HG02943 (cell line): ENCODE results near the gene TBC1D17.
A peak's percentile ranks its signal among the peaks of the same experiment; 100 is the strongest.

Source experiments
- ATAC-seq: cut with Tn5 transposase; IDR thresholded peaks from one replicate; pipeline ENCODE4 v1.9.1; 2021; ENCODE audit warnings: mild to moderate bottlenecking, low read depth, moderate library complexity; ENCODE audit not compliant: unreplicated experiment

Gene TBC1D17

GRCh38 chr19:49859682-49860335, 17.7 kb upstream of the TBC1D17 start:
- no peak for ATAC-seq

DNA sequence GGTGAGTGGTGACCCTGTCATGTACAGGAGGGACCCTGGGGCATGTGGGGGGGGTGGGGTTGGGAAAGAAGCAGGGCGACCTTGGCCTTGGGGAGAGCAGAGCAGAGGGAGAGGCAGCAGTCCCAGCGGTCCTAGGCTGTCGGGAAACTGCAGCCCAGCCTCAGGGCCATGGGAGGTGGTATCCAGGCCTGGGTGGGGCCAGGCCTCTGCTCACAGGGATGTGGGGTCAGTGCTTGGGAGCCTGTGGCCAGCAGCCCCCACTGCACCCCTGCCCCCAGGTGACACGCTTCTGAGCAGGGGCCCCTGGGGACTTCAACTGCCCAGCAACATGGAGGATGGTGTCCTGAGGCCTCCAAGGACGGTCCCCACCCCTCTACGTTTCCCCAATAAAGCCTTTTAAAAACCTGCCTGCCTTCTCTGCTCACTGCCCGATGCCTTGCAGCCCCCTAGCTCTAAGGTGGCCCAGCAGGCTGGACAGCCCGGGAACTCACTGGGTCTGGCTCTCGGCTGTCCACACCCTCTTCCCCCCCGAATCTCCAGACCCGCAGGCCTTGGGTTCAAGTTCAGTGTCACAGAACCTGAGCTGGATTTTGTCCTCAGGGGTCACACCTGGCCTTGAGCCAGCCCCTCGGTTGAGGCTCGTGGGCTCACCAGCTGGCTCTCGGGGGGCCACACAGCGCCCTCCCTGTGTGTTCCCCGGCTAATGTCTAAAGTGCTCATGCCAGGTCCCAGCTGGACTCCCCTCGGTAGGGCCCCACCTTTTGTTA, 17.0 kb upstream of the TBC1D17 start:
- no peak for ATAC-seq

GRCh38 chr19:49861107-49861506, 16.4 kb upstream of the TBC1D17 start:
- no peak for ATAC-seq

DNA sequence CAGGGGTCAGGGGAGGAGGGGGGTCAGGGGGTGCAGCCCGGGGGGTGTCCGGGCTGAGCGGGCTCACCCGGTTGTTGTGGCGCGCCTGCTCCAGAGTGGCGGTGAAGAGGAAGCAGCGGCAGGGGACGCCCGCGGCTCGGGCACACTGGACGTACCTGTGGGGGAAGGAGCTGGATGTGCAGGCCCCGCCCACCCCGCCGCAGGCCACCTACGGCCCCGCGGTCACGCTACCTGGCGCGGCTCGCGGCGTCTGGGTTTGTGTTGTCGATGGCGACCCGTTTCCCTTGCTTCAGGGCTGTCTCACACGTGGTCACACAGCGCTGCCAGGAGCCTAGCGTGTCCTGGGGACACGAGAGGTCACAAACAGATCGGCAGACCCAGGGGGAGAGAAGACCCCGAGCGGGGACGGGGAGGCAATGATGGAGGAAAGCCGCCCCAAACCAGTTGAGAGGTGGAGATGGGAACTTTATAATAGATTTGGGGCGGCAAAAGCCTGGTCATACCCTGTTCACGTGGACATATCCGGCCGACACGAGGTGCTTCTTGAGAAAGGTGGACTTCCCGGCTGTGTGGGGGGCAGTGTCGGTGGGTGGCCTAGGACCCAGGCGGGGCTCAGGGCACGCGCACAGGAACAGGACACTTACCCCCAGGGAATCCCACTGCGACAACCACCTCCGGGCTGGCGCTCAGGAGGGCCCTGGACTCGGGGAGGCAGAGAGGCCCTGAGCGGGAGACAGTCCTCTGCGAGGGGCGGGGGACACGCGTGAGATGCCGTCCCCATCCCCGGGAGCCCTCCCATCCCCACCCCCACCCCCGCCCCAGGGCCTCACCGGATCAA, 15.7 kb upstream of the TBC1D17 start:
- no peak for ATAC-seq

- no peak for ATAC-seq
Measured at GRCh38 chr19:49862391-49863253, 14.9 kb upstream of the TBC1D17 start.

DNA sequence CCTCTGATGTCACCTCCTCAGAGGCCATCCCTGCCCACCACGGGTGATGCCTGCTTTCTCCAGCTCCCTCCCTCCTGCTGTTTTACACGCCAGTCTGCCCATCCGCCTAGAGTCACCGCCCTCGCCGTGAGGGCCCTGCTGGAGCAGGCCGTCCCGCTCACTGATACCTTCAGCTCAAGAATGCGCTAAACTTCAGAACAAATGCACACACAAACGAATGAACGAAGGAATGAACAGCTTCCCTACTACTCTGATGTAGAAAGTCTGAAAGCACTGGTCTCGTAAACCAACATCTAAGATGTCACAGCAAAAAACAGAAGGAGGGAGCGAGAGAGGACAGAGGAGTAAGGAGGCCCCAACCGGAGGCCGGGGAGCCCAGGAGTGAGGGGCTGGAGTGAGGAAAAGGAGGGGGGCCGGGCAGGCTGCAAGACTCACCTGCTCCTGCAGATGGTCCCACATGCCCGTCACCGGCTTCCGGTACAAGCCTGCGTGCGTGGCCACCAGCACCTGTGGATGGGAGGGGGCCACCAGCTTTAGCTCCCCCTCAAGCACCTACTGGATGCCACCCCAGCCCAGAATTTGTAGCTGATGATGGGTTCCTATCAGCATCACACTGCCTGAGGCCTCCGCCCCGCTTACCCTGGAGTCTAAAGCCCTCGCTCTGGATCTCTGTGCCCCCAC, 14.1 kb upstream of the TBC1D17 start:
- no peak for ATAC-seq

DNA sequence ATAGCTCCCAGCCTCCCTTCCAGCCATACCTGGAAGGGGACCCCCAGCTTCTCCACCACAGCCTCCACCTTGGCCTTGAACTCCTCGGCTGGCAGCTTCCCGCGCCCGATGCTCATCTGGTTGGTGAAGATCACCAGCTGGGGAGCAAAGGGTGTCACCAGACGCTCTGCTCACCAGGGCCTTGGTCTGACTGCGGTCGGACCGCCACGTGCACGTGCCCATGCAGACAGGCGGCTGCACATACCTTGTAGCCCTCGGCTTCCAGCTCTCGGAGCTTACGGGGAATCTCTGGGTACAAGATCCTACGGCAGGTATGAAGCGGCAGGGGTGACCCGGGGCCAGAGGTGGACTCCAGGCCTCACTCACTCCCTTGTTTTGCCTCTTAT, 13.6 kb upstream of the TBC1D17 start:
- ATAC-seq: no peak

- ATAC-seq: no peak
Measured at GRCh38 chr19:49864890-49865289, 12.6 kb upstream of the TBC1D17 start.

- ATAC-seq: peak; percentile 36
Measured at GRCh38 chr19:49866933-49867782, 10.3 kb upstream of the TBC1D17 start, which contains the start of gene PNKP. TSS of gene PNKP (minus strand) at chr19:49867576. CDS start at chr19:49867204, 372 bp downstream.

DNA sequence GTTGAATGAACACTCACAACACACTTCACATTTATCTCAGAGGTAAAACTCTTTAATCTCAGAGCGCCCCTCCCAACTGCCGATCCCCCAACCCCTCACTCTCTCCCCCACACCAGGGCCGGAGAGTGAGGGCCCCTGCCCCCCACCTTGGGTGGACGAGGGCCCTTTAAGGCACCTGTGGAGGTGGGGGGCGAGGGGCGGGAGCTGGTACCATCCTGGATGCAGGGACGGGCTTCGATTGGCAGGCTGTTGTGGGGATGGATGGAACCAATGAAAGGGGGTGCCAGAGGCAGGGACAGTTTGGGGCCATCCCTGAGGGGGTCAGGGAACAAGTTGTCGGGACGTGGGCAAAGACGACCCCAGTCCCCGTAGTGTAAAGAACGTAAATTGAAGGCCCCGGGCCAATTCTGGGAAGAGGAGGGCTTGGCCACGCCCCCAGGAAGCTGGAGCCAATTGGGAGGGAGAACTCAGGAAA, 8.5 kb upstream of the TBC1D17 start:
- ATAC-seq: peak; percentile 6

DNA sequence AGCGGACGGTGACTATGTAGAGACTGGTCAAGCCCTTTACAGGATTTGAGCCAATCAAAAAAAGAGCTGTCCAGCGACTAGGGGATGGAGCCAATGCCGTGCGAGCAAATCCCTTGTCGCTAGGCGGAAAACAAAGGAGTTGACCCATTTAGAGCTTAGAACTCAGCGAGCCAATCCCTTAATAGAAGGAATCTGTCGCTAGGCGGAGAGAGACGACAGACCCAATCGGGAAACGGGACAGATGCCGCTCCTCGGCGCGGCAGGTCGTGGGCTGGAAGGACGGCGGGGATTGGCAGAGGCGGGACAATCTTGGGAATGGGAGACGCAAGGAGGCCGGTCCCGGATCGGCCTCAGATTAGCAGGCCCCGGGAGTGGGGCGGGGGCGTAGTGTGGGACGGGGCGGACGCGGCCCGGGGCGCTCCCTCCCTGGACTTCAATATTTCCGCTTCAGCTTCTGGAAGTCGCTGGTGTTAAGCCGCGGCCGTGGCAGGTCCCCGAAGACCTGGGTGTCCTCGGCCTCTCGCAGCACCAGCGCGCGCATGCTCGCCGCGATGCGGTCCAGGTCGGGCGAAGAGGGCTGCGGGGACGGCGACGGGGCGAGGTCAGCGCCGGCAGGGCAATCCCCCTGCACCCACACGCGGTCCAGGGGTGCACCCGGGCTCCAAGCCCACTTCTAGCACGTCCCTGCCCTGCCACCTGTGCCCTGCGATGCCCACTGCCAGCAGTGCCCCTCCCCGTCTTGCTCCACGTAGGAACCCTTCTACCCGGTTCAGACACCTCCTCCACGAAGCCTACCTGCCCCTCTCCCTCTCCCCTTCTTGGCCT, 7.8 kb upstream of the TBC1D17 start:
- peak; percentile 66 for ATAC-seq

- no peak for ATAC-seq
Measured at GRCh38 chr19:49870309-49870901, 7.1 kb upstream of the TBC1D17 start.

- ATAC-seq: no peak
Measured at GRCh38 chr19:49871349-49871985, 6.0 kb upstream of the TBC1D17 start.

DNA sequence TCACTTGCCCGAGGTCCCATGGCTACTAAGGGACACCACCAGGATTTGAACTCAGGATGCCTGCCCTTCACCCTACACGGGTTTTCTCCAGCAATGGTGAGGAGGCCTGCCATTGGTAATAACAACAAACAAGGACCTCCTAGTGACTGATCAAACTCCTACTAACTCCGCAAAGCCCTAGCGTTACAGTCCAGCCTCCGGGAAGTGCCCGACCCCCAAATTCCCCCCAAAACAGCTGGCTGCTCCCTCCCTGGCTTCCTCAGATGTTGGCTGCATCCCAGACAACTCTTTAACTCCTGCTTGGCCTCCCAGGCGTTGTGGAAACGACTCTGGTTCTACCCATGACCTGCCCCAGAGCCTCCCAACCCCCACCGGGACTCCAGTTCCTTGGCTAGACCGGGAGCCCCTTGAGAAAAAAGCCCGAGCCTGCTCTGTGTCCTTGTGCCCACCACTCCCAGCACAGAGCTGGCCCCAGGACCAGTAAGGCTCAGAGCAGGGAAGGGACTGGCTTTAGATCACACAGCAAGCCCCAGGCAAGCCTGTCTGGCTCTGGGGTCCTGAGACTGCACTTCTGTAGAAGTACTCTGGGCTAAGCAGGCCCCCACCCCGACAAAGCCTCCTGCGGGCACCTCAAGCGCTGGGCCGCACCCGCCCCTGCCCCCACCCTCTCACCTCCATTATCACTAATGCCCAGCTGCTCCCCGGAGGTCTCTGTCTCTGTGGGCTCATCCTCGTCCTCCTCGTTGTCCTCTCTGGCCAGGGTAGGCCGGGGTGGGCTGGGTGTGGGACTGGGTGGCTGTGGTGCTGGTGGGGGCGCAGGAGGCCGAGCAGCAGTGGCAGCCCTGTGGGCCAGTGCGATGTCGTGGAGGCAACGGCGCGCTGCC, 5.0 kb upstream of the TBC1D17 start:
- no peak for ATAC-seq

DNA sequence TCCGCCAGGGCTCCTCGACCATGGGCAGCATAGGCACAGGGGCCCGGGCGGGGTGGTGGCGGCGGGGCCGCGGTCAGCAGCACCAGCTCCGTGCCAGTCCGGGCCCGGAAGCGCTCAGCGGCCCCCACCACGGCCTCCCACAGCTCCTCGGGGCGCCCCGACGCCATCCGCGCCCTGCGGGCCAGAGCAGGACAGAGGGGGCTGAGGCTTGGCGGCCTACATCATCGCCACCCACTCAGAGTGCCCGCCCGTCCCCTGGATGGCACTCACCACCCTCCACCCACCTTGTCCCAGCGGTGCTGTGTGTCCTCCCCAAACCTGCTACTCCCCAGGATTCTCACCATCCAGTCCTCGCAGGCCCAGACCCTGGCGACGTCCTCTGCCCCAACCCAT, 4.4 kb upstream of the TBC1D17 start:
- ATAC-seq: no peak

DNA sequence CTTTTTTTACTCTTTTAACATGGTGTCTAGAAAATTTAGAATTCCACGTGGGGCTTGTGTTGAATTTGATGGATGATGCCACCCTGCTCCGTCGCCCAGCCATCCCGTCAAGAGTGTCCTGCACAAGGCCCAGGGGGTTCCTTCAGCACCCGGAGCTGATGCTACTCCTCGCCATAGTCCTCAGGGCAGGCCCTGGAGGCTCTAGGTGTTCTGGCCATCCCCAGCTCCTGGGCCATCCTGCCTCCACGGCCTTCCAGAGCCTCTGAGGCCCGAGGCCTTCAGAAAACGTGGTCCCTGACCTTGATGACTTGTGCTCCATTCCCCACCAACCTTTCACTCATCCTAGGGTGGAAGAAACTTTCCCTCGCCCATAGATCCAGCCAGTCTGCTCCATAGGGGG, 3.7 kb upstream of the TBC1D17 start:
- ATAC-seq: no peak
